Dermis blood vessel endothelial cell (primary cell): ENCODE results near the gene VMAC. TPM values are rescaled to one million over a fixed set of nuclear protein-coding genes. Genes with fewer than 3 reads are reported as not detected.

Experiments
- DNase-seq: peaks from one replicate; pipeline ENCODE4 v3.0.0; 2010
- total RNA-seq: library from RNA; depleted of rRNA; stranded (reverse); fragments of >200 nt; gene quantifications from 2 replicates; pipeline ENCODE4 v1.2.3, GENCODE V29; 2014

VMAC gene
- total RNA-seq, 1 donor from 2014 or later = 8.5 TPM

GRCh38 chr19:5953030-5953589, 48.4 kb downstream of the VMAC start:
- peak; percentile 53 for DNase-seq

DNA sequence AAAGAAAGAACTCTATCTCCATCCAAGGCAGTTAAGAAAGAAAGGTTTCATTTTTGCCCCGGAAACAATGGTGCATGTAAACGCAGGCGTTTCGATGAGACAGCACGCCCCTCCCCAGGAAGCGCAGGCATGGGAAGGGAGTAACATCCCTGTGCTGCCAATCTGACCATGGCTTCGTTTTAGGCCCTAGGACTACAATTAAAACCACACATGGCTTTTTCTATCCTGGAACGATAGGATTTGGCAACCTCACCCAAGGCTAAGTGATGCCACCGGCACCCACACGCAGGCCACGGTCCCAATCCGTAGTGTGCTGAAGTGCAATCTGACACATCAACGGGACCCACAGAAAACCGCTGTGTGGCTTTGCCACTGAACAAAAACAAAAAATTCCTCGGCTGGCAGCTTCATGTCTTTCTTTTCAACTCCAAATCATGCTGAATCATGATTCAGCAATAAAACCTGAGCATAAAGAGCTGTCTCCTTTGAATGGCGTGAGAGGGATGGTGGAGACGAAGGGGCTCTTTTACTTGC, 49.1 kb downstream of the VMAC start:
- DNase-seq = peak; percentile 33

DNA sequence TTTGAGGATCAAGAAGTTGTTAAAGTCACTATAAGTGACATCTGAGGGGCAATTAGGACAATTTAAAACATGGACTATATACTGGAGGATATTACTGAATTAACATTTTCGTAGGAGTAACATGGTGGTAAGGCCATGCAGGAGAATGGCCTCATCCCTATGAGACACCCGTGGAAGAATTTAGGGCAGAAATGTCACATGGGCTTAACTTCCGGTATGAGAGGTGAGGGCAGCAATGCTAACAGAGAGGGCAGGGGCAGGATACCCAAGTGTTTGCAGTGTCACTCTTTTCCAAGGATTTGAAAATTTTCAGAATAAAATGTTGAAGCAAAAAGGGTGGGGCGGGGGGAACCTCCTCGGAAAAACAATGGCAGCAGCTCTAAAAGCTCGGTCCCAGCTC, 49.6 kb downstream of the VMAC start:
- no peak for DNase-seq

GRCh38 chr19:5955636-5955935, 50.9 kb downstream of the VMAC start:
- DNase-seq = no peak

- DNase-seq = no peak
Measured at GRCh38 chr19:5956323-5956722, 51.7 kb downstream of the VMAC start.

DNA sequence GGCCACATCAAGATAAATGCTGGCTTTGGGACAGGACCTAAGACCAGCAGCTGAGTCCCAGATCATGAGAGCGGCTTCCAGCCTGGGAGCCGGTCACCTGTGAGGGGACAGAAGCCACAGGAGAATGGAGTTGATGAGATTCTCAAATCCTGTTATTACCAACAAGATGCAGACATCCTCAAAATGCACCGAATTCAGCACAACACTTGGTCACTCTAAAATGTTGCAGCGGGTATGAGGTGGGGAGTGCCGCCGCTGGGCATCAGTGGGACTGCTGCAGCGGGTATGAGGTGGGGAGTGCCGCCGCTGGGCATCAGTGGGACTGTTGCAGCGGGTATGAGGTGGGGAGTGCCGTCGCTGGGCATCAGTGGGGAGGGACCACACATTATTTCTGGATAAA, 52.1 kb downstream of the VMAC start:
- no peak for DNase-seq

- DNase-seq = no peak
Measured at GRCh38 chr19:5957170-5957569, 52.5 kb downstream of the VMAC start.

GRCh38 chr19:5958074-5958850, 53.6 kb downstream of the VMAC start:
- no peak for DNase-seq

DNA sequence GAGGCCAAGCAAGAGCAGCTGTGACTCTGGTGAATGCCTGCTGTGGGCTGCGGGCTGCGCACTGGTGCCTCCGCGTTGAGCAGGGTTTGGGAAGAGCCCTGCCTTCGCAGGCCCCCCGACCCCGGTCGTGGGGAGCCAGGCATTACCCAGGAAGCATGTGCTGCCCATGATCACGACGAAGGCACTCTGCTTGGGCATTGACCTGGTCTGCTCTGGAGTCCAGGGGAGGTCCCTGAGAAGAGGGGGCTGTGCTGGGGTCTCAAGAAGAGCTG, 54.1 kb downstream of the VMAC start:
- no peak for DNase-seq

- DNase-seq = no peak
Measured at GRCh38 chr19:5959260-5960004, 54.8 kb downstream of the VMAC start.

Other genes starting within 250 kb of the VMAC start
- gene MICOS13, start 224.4 kb upstream of the VMAC start, total RNA-seq = 13.4 and 22.3 TPM in 2 replicates
- 7.4 and 9.7 TPM in 2 replicates for gene HSD11B1L, start 223.8 kb upstream of the VMAC start, total RNA-seq
- 379 and 554 TPM in 2 replicates for gene RPL36, start 214.6 kb upstream of the VMAC start, total RNA-seq
- gene LONP1, start 184.7 kb upstream of the VMAC start, total RNA-seq = 73.7 and 89.9 TPM in 2 replicates
- gene CATSPERD, start 184.2 kb upstream of the VMAC start, total RNA-seq = not detected in 2 replicates
- gene PRR22, start 120.1 kb upstream of the VMAC start, total RNA-seq = 0.51 TPM in 2 replicates
- gene DUS3L, start 113.7 kb upstream of the VMAC start, total RNA-seq = 21.8 and 38.9 TPM in 2 replicates
- gene NRTN, start 99.8 kb upstream of the VMAC start, total RNA-seq = 0.42 and 0.85 TPM in 2 replicates
- gene FUT6, start 65.2 kb upstream of the VMAC start, total RNA-seq = not detected in 2 replicates
- gene FUT3, start 53.4 kb upstream of the VMAC start, total RNA-seq = not detected in 2 replicates
- gene FUT5, start 34.3 kb upstream of the VMAC start, total RNA-seq = not detected in 2 replicates
- 283 and 366 TPM in 2 replicates for gene NDUFA11, start 1.1 kb upstream of the VMAC start, total RNA-seq
- gene CAPS, start 9.4 kb downstream of the VMAC start, total RNA-seq = 2.6 and 3.7 TPM in 2 replicates
- gene RANBP3, start 73.3 kb downstream of the VMAC start, total RNA-seq = 39.0 and 51.2 TPM in 2 replicates
- gene RFX2, start 205.6 kb downstream of the VMAC start, total RNA-seq = 4.4 and 5.0 TPM in 2 replicates
- gene ACSBG2, start 230.8 kb downstream of the VMAC start, total RNA-seq = not detected in 2 replicates